ENCODE measurements around the gene PNPLA7.
A peak's percentile ranks its signal among the peaks of the same experiment; 100 is the strongest.

The PNPLA7 gene

GRCh38 chr9:137411645-137412380 lies 138.4 kb downstream of the PNPLA7 start (continued):
- TF ChIP-seq PATZ1 (tag by site-specific recombination; IDR thresholded peaks at IDR 0.05) (peak; percentile 46; the same call in 1 of the 2 replicates), SP7 (tag by site-specific recombination; IDR thresholded peaks at IDR 0.05) (peak; percentile 18; the same call in 1 of the 2 replicates), HOXA7 (CRISPR knock-in tag; IDR thresholded peaks at IDR 0.05; ENCODE audit: borderline replicate concordance) (no peak), EGR2 (tag by site-specific recombination; IDR thresholded peaks at IDR 0.05; ENCODE audit: low read depth) (peak; percentile 28; the same call in 1 of the 2 replicates), ZNF596 (tag by site-specific recombination; IDR thresholded peaks at IDR 0.05) (no peak), AEBP2 (tag by site-specific recombination; IDR thresholded peaks at IDR 0.05; ENCODE audit: borderline replicate concordance) (no peak), PRDM1 (tag by site-specific recombination; IDR thresholded peaks at IDR 0.05) (no peak), ZNF701 (tag by site-specific recombination; IDR thresholded peaks at IDR 0.05) (no peak), ZNF580 (tag by site-specific recombination; IDR thresholded peaks at IDR 0.05) (no peak), ZNF510 (tag by site-specific recombination; IDR thresholded peaks at IDR 0.05; ENCODE audit: insufficient replicate concordance) (no peak), TSHZ1 (tag by site-specific recombination; IDR thresholded peaks at IDR 0.05; ENCODE audit: borderline replicate concordance) (no peak), ZBTB1 (tag by site-specific recombination; IDR thresholded peaks at IDR 0.05) (no peak), GLIS2 (tag by site-specific recombination; IDR thresholded peaks at IDR 0.05) (peak; percentile 36; the same call in 1 of the 2 replicates), SALL2 (tag by site-specific recombination; IDR thresholded peaks at IDR 0.05; ENCODE audit: borderline replicate concordance) (no peak), ZFP69B (tag by site-specific recombination; IDR thresholded peaks at IDR 0.05) (peak; percentile 47; the same call in 1 of the 2 replicates)

- TF ChIP-seq ZEB2 (tag by site-specific recombination; IDR thresholded peaks at IDR 0.05): no peak
- no peak for TF ChIP-seq KLF7 (tag by site-specific recombination; IDR thresholded peaks at IDR 0.05; ENCODE audit: borderline replicate concordance)
- TF ChIP-seq ZNF19 (tag by site-specific recombination; IDR thresholded peaks at IDR 0.05; ENCODE audit: low read depth): no peak
- peak; percentile 15; the same call in 1 of the 2 replicates for TF ChIP-seq GLIS1 (tag by site-specific recombination; IDR thresholded peaks at IDR 0.05)
- no peak for TF ChIP-seq ZBTB26 (tag by site-specific recombination; optimal IDR thresholded peaks at IDR 0.05)
- H3K27ac ChIP-seq (ENCODE audit: extremely low read depth, low read depth, low read length): no peak overlapping the region
- ChIA-PET POLR2A (interaction anchor here (2.7 kb wide), 1 partner anchor 11 kb away, joined by 27 read pairs; the partner anchor contains the start of genes EXD3 and NOXA1), CTCF (interaction anchor here (1.2 to 2.3 kb wide), 2 partner anchors 12 to 172 kb away, joined by 4 to 19 read pairs; partner anchors contain the start of genes EXD3 and NOXA1)
- no peak overlapping the region for H3K4me3 ChIP-seq (ENCODE audit: low read depth, low read length)
- H3K36me3 ChIP-seq (ENCODE audit: control insufficient read depth in 2 of 2, insufficient read depth in 1 of 2, low read length in 2 of 2): no peaks in the 10 kb centered on the region
- no peaks in the 10 kb centered on the region for H3K9me3 ChIP-seq (ENCODE audit: control insufficient read depth, insufficient read depth, low read depth, low read length)
- peaks cover 4% of the 10 kb centered on the region; the same call in 1 of the 2 replicates for H3K4me1 ChIP-seq (ENCODE audit: control insufficient read depth, insufficient read depth, low read length)
Observed at GRCh38 chr9:137411260-137411644, 138.9 kb downstream of the PNPLA7 start.

Data from HEK293 (cell line).